ENCODE data around the gene PIPOX. TPM values are rescaled to one million over a fixed set of nuclear protein-coding genes. Genes with fewer than 3 reads are reported as not detected.

Gene PIPOX
- total RNA-seq, 1 donor from 2014 or later = 4.1 TPM

- TF ChIP-seq, protein P1, sequence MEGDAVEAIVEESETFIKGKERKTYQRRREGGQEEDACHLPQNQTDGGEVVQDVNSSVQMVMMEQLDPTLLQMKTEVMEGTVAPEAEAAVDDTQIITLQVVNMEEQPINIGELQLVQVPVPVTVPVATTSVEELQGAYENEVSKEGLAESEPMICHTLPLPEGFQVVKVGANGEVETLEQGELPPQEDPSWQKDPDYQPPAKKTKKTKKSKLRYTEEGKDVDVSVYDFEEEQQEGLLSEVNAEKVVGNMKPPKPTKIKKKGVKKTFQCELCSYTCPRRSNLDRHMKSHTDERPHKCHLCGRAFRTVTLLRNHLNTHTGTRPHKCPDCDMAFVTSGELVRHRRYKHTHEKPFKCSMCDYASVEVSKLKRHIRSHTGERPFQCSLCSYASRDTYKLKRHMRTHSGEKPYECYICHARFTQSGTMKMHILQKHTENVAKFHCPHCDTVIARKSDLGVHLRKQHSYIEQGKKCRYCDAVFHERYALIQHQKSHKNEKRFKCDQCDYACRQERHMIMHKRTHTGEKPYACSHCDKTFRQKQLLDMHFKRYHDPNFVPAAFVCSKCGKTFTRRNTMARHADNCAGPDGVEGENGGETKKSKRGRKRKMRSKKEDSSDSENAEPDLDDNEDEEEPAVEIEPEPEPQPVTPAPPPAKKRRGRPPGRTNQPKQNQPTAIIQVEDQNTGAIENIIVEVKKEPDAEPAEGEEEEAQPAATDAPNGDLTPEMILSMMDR (IDR thresholded peaks at IDR 0.05; ENCODE audit: unreplicated experiment) = no peak
- no peaks in the 10 kb centered on the region for H3K9me3 Mint-ChIP-seq
- no peaks in the 10 kb centered on the region for H3K27me3 Mint-ChIP-seq (ENCODE audit: low read depth)
- no peak overlapping the region for H3K27ac Mint-ChIP-seq
- peaks cover 8% of the 10 kb centered on the region for H3K4me1 Mint-ChIP-seq
- DNase-seq (ENCODE audit: low spot score in 2 of 2, unreplicated experiment in 2 of 2) = no peak
- no peak overlapping the region for H3K4me3 Mint-ChIP-seq
- peaks cover 16% of the 10 kb centered on the region for H3K36me3 Mint-ChIP-seq
These were observed 36.5 kb downstream of the PIPOX start for GRCh38 chr17:29079433-29079832.

DNA sequence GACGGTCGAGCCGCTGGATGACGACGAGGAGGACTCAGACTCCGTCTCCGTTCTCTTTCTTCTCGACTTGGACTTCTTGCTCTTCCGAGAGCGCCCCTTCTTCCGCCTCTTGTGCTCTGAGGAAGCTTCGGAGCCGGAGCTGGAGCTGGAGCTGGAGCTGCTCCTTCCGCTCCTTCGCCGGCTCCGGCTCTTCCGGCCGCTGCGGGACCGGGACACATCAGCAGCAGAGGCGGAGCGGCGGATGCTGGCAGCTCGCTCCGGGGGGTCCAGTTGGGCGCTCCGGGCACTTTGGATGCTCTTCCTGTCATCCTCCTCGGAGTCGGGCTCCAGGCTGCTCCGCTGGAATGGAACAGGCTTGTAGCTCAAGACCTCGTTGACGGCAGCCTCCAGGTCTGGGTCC is 36.9 kb downstream of the PIPOX start:
- TF ChIP-seq, protein P1 (IDR thresholded peaks at IDR 0.05; ENCODE audit: unreplicated experiment) = no peak
- Mint-ChIP-seq H3K27me3 (ENCODE audit: low read depth) (no peaks in the 10 kb centered on the region), H3K4me1 (peaks cover 13% of the 10 kb centered on the region), H3K9me3 (no peaks in the 10 kb centered on the region), H3K36me3 (peaks cover 16% of the 10 kb centered on the region), H3K4me3 (no peak overlapping the region), H3K27ac (no peak overlapping the region)
- DNase-seq (ENCODE audit: low spot score in 2 of 2, unreplicated experiment in 2 of 2) = no peak

DNA sequence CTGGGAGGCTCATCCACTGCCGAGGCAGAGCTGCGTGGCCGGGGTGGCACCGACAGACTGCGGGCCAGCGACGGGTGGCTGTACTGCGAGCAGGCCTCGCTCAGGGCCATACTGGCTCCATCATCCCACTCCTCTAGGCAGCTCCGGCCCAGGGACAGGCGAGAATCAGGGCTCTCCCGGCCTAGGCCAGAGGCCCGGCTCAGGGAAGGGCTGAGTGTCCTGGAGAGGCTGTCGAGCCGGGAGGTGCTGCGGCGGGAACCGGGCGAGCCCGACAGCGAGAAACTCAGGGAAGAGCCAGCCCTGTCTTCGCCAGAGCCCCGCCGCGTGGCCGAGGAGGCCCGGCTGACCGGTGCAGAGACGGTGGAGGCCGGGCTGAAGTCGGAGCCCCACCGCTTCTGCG is 37.4 kb downstream of the PIPOX start:
- H3K4me3 Mint-ChIP-seq = no peak overlapping the region

GRCh38 chr17:29080965-29081364 is 38.0 kb downstream of the PIPOX start:
- TF ChIP-seq, protein P1 (IDR thresholded peaks at IDR 0.05; ENCODE audit: unreplicated experiment) = no peak
- Mint-ChIP-seq H3K27me3 (ENCODE audit: low read depth) (no peaks in the 10 kb centered on the region), H3K27ac (no peak overlapping the region), H3K9me3 (no peaks in the 10 kb centered on the region), H3K4me3 (no peak overlapping the region), H3K4me1 (peaks cover 15% of the 10 kb centered on the region), H3K36me3 (peaks cover 18% of the 10 kb centered on the region)
- DNase-seq (ENCODE audit: low spot score in 2 of 2, unreplicated experiment in 2 of 2) = no peak

More for the DNA sequence above, 37.4 kb downstream of the PIPOX start:
- Mint-ChIP-seq H3K4me1 (peaks cover 15% of the 10 kb centered on the region), H3K27me3 (ENCODE audit: low read depth) (no peaks in the 10 kb centered on the region), H3K36me3 (peaks cover 16% of the 10 kb centered on the region), H3K27ac (no peak overlapping the region), H3K9me3 (no peaks in the 10 kb centered on the region)
- TF ChIP-seq, protein P1 (IDR thresholded peaks at IDR 0.05; ENCODE audit: unreplicated experiment) = no peak
- no peak for DNase-seq (ENCODE audit: low spot score in 2 of 2, unreplicated experiment in 2 of 2)

DNA sequence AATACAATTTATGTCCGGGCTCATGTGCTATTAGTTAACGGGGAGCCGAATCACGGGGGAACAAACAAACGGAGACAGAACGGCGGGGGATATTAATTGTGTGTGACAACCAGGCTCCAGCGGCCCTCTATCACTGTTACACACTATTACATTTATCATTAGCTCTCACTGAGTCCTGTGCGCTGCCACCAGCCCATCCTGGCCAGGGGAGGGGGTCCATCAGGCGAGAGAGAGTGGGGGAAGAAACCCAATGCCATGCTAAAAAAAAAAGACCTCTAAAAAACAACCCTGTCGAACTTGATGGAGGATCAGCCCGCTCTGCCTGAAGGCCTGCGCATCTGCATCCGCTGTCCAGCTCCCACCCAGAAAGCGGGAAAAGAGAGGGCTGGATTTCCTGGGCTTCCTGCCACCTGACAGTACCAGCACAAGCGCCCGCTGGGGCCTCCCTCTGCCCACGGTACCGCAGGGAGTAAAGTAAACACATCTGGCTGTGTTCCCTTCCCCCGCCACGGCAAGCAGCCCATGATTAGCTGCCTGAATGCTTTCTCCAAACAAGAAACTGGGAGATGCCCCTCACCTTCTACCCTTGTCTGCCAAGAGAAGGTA is 41.7 kb downstream of the PIPOX start:
- peaks cover 11% of the 10 kb centered on the region for H3K4me1 Mint-ChIP-seq
- peak overlapping the region; percentile 56 for H3K27ac Mint-ChIP-seq
- no peak for DNase-seq (ENCODE audit: low spot score in 2 of 2, unreplicated experiment in 2 of 2)
- H3K36me3 Mint-ChIP-seq = peaks cover 40% of the 10 kb centered on the region
- H3K4me3 Mint-ChIP-seq = no peak overlapping the region
- no peaks in the 10 kb centered on the region for H3K27me3 Mint-ChIP-seq (ENCODE audit: low read depth)
- no peaks in the 10 kb centered on the region for H3K9me3 Mint-ChIP-seq
- TF ChIP-seq, protein P1 (IDR thresholded peaks at IDR 0.05; ENCODE audit: unreplicated experiment) = no peak
